Measurements from ENCODE around the gene GTPBP6. TPM values are rescaled to one million over a fixed set of nuclear protein-coding genes. Genes with fewer than 3 reads are reported as not detected.
A peak's percentile ranks its signal among the peaks of the same experiment; 100 is the strongest.

GTPBP6 gene, protein sequence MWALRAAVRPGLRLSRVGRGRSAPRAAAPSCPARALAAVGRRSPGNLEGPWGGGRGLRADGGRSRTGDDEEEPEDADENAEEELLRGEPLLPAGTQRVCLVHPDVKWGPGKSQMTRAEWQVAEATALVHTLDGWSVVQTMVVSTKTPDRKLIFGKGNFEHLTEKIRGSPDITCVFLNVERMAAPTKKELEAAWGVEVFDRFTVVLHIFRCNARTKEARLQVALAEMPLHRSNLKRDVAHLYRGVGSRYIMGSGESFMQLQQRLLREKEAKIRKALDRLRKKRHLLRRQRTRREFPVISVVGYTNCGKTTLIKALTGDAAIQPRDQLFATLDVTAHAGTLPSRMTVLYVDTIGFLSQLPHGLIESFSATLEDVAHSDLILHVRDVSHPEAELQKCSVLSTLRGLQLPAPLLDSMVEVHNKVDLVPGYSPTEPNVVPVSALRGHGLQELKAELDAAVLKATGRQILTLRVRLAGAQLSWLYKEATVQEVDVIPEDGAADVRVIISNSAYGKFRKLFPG
- 10 to 100 TPM; 32.6 to 33.5 TPM for total RNA-seq

DNA sequence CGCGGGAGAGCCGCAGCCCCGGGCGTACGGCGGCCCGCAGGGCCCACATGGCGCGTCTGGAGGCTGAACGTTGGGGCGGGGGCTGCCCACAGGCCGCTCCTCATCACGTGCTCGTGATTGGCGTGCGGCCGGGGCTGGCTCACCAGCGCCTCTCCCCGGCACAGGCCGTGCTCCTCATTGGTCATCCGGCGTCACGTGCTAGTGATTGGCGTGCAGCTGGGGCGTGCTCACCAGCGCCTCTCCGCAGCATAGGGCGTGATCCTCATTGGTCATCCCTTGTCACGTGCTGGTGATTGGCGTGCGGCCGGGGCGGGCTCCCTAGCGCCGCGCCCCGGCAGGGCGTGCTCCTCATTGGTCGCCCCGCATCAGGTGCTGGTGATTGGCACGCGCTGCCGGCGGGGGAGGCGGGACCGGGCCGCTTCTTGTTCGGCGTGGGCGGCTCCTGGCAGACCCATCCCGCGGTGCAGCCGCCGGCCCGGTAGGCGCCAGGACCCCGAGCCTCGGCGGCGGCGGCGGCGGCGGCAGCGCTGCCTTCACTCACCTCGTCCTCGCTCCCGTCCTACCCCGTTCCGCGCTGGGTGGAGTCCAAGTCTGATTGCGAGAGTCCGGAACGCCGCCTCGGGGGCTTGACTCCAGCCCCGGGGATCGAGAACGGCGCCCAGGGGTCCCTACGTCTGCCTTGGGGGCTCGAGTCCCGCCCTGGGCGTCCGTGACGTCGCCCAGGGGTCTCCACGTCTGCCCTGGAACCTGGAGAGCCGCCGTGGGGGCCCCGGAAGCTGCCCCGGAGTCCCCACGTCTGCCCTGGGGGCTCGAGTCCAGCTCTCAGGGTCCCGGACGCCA, at the start of gene GTPBP6:
TSS of gene GTPBP6 (minus strand) at position 58 of the 840 bp plus-strand sequence. CDS start at position 49, 9 bp downstream.
- Histone ChIP-seq H3K4me3 (peak within 1 kb of the TSS; percentile 90), H3K36me3 (peaks cover 13% of the 10 kb centered on the region), H3K27me3 (replicated peaks; ENCODE audit: insufficient read depth) (no peaks in the 10 kb centered on the region), H3K9me3 (no peaks in the 10 kb centered on the region), H3K4me1 (ENCODE audit: control insufficient read depth in 1 of 2, low read depth in 2 of 2) (peaks cover 14 to 15% of the 10 kb centered on the region in 2 donors), H3K27ac (peak within 1 kb of the TSS; percentile 94 to 97)
- ATAC-seq (ENCODE audit: insufficient number of reproducible peaks, low FRiP score, low read depth) (peak; percentile 90), DNase-seq (ENCODE audit: low spot score) (peak; percentile 99)
- TF ChIP-seq, protein P1, sequence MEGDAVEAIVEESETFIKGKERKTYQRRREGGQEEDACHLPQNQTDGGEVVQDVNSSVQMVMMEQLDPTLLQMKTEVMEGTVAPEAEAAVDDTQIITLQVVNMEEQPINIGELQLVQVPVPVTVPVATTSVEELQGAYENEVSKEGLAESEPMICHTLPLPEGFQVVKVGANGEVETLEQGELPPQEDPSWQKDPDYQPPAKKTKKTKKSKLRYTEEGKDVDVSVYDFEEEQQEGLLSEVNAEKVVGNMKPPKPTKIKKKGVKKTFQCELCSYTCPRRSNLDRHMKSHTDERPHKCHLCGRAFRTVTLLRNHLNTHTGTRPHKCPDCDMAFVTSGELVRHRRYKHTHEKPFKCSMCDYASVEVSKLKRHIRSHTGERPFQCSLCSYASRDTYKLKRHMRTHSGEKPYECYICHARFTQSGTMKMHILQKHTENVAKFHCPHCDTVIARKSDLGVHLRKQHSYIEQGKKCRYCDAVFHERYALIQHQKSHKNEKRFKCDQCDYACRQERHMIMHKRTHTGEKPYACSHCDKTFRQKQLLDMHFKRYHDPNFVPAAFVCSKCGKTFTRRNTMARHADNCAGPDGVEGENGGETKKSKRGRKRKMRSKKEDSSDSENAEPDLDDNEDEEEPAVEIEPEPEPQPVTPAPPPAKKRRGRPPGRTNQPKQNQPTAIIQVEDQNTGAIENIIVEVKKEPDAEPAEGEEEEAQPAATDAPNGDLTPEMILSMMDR (IDR thresholded peaks at IDR 0.05), result no peak

DNA sequence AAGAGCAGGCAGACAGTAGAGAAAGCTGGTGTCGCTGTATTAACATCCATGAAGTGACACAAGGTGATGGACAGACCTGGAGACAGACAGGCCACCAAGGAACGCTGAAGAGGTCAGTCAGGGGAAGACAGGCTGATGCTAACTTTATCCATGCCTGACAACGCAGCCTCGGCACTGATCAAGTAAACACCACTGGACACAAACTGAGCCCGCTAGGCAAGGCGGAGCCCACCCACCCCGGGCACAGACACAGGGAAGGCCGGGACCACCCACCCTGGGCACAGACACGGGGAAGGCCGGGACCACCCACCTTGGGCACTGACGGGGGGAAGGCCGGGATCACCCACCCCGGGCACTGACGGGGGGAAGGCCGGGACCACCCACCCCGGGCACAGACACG, 49.3 kb upstream of the GTPBP6 start:
- Histone ChIP-seq H3K4me3 (no peak overlapping the region), H3K36me3 (peaks cover 2% of the 10 kb centered on the region), H3K27ac (no peak overlapping the region), H3K27me3 (replicated peaks; ENCODE audit: insufficient read depth) (no peaks in the 10 kb centered on the region), H3K9me3 (no peaks in the 10 kb centered on the region), H3K4me1 (ENCODE audit: control insufficient read depth in 1 of 2, low read depth in 2 of 2) (peaks cover under 1 to 2% of the 10 kb centered on the region in 2 donors)
- TF ChIP-seq, protein P1 (IDR thresholded peaks at IDR 0.05), result no peak
- ATAC-seq (ENCODE audit: insufficient number of reproducible peaks, low FRiP score, low read depth) (no peak), DNase-seq (ENCODE audit: low spot score) (no peak)

DNA sequence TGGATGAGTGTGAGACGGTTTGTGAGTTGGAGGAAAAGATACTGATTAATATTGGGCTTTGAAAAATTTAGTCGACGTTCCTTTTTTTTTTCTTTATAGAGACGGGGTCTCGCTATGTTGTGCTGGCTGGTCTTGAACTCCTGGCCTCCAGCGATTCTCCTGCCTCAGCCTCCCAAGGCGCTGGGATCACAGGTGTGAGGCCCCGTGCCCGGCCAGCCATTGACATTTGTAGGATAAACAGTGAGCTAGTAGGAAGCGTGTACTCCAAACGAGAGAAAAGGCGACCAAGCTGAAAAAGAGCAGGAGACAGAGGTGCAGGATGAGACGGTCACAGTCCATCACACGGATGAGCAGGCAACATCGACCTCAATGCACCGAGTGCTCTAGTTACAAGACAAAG, 48.8 kb upstream of the GTPBP6 start:
- Histone ChIP-seq H3K4me1 (ENCODE audit: control insufficient read depth in 1 of 2, low read depth in 2 of 2) (no peaks in the 10 kb centered on the region), H3K9me3 (no peaks in the 10 kb centered on the region), H3K27ac (no peak overlapping the region), H3K36me3 (peaks cover 2% of the 10 kb centered on the region), H3K27me3 (replicated peaks; ENCODE audit: insufficient read depth) (no peaks in the 10 kb centered on the region), H3K4me3 (no peak overlapping the region)
- ATAC-seq (ENCODE audit: insufficient number of reproducible peaks, low FRiP score, low read depth), result no peak
- no peak for DNase-seq (ENCODE audit: low spot score)
- TF ChIP-seq, protein P1 (IDR thresholded peaks at IDR 0.05), result no peak

DNA sequence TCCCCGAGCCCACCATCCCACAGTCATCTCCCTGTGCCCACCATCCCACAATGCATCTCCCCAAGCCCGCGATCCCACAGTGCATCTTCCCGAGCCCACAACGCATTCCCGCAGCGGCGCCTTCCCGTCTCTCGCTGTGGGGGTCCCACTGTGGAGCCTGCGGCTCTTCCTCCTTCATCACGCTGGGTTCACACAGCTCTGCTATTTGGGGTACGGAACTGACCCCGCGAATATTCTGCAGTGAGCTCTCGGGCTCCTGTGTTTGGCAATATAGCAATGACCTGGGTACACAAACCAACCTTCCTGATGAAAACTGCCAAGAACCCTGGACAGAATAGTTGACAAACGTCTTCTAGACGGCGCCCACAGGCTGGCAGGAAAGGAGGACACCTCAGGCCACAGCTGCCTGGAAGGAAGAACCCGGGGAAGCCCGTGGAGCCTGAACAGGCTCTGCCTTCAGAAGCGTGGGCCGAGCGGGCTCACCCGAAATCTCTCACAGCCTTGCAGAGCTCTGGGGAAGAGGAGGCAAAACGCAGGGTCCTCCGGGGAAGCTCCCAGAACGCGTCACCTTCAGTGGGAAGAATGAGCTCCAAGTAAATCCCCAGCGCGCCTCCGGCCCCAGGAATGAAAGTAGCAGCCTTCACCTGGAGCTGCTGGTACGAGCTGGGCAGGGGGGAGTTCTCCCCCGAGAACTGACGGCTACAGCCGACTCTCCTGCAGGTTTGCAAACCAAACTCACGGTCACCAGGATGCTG, 45.2 kb upstream of the GTPBP6 start:
- TF ChIP-seq, protein P1 (IDR thresholded peaks at IDR 0.05), result no peak
- Histone ChIP-seq H3K27ac (no peak overlapping the region), H3K4me3 (no peak overlapping the region), H3K9me3 (peaks cover 8% of the 10 kb centered on the region), H3K36me3 (peaks cover 8% of the 10 kb centered on the region), H3K4me1 (ENCODE audit: control insufficient read depth in 1 of 2, low read depth in 2 of 2) (no peaks in the 10 kb centered on the region), H3K27me3 (replicated peaks; ENCODE audit: insufficient read depth) (no peaks in the 10 kb centered on the region)
- no peak for DNase-seq (ENCODE audit: low spot score)
- ATAC-seq (ENCODE audit: insufficient number of reproducible peaks, low FRiP score, low read depth), result no peak

Data from thoracic aorta (tissue), 2 donors.